Lung (tissue), 12 donors: ENCODE measurements around the gene DGKB. TPM values are rescaled to one million over a fixed set of nuclear protein-coding genes. Genes with fewer than 3 reads are reported as not detected.

Experiments used
- ATAC-seq: fragments of 200-7000 bp; cut with Tn5 transposase; one replicate; pipeline ENCODE4 v1.9.1; 2020; ENCODE audit warnings: moderate number of reproducible peaks; ENCODE audit not compliant: insufficient read depth, low FRiP score
- DNase-seq, 3 donors: peaks; one replicate each; pipeline ENCODE4 v3.0.0-alpha.2; 2013 to 2017
- H3K27ac ChIP-seq, 2 donors: one replicate each; pipeline ENCODE4 v1.5.1; 2013; ENCODE audit warnings: mild to moderate bottlenecking in 2 of 2, moderate library complexity in 2 of 2, control low read depth in 1 of 2, inconsistent platforms in 1 of 2, low read depth in 1 of 2, low read length in 1 of 2
- H3K27me3 ChIP-seq, 3 donors: one replicate each; pipeline ENCODE4 v1.5.1; 2013; ENCODE audit warnings: low read length in 2 of 3; ENCODE audit not compliant: control insufficient read depth in 3 of 3, insufficient read depth in 3 of 3
- H3K36me3 ChIP-seq, 4 donors: one replicate each; pipeline ENCODE4 v1.5.1; 2013; ENCODE audit warnings: low read length in 4 of 4, mild to moderate bottlenecking in 1 of 4, moderate library complexity in 1 of 4; ENCODE audit not compliant: control insufficient read depth in 4 of 4, insufficient read depth in 4 of 4
- H3K4me1 ChIP-seq, 5 donors: one replicate each; pipeline ENCODE4 v1.5.1; 2013; ENCODE audit warnings: low read length in 5 of 5, mild to moderate bottlenecking in 2 of 5, moderate library complexity in 1 of 5; ENCODE audit not compliant: control insufficient read depth in 5 of 5, insufficient read depth in 5 of 5
- H3K4me3 ChIP-seq: one replicate; pipeline ENCODE4 v1.5.1; 2013; ENCODE audit warnings: mild to moderate bottlenecking, control low read depth, moderate library complexity
- H3K9ac ChIP-seq, 2 donors: one replicate each; pipeline ENCODE4 v1.5.1; 2013; ENCODE audit warnings: low read length in 2 of 2, control low read depth in 1 of 2; ENCODE audit not compliant: insufficient read depth in 1 of 2
- H3K9me3 ChIP-seq, 4 donors: one replicate each; pipeline ENCODE4 v1.5.1; 2013; ENCODE audit warnings: low read length in 3 of 4, mild to moderate bottlenecking in 1 of 4, moderate library complexity in 1 of 4; ENCODE audit not compliant: control insufficient read depth in 4 of 4, insufficient read depth in 3 of 4
- CTCF ChIP-seq: IDR thresholded peaks from 2 replicates; pipeline ENCODE4 v1.5.1; 2012; ENCODE audit warnings: mild to moderate bottlenecking; ENCODE audit errors: control extremely low read depth, extremely low read depth
- WGBS, 2 donors: extraction: QIAGEN DNeasy Blood & Tissue Kit; methylation state at CpG; one replicate each; pipeline ENCODE4 v1.1.7; 2013; 5-methylcytosine and 5-hydroxymethylcytosine counted together
- polyA plus RNA-seq, 2 donors: library from polyadenylated mRNA; stranded (reverse); fragments of 200-250 nt; gene quantifications; one replicate each; pipeline ENCODE4 v1.2.1, GENCODE V29; 2013
- total RNA-seq, 2 donors: library from RNA; depleted of rRNA in 1 of 2; stranded (reverse); fragments of >200 nt in 1 of 2; gene quantifications; one replicate each; pipeline ENCODE4 v1.2.1, GENCODE V29; 2014 to 2021
- donor health status: control.
- donor health status: control.
- donor health status: Bipolar disorder and iron deficiency.
- donor health status: healthy.
- donor health status: DM: yes; HTN: yes; CAD: no.

The DGKB gene
- total and polyA plus RNA-seq, 4 donors, result under 0.01 to 0.57 (median 0.06) TPM; not detected in 1

- peaks cover 0 to 15% (median 3%) of the 10 kb centered on the region in 5 donors for H3K4me1 ChIP-seq
- H3K27me3 ChIP-seq, result peaks cover 0 to 24% (median 11%) of the 10 kb centered on the region in 3 donors
- TF ChIP-seq CTCF, result no peak
- H3K4me3 ChIP-seq, result no peak overlapping the region
- peaks cover 0 to 3% (median 0%) of the 10 kb centered on the region in 4 donors for H3K9me3 ChIP-seq
- H3K36me3 ChIP-seq, result no peaks in the 10 kb centered on the region
- 84 to 94% methylated on average over 4 of the region's 4 CpGs for WGBS, 2 donors
- ATAC-seq, result no peak
- no peak overlapping the region for H3K27ac ChIP-seq
- no peak overlapping the region for H3K9ac ChIP-seq
- no peak for DNase-seq
These were observed 2.5 kb downstream of the DGKB start for GRCh38 chr7:14900051-14900450.

- Histone ChIP-seq H3K27ac (no peak overlapping the region), H3K4me1 (peaks cover 0 to 15% (median 3%) of the 10 kb centered on the region in 5 donors), H3K4me3 (no peak overlapping the region), H3K9ac (no peak overlapping the region), H3K27me3 (peaks cover 0 to 20% (median 8%) of the 10 kb centered on the region in 3 donors), H3K36me3 (no peaks in the 10 kb centered on the region), H3K9me3 (peaks cover 0 to 3% (median 0%) of the 10 kb centered on the region in 4 donors)
- 56 to 82% methylated on average over 3 of the region's 3 CpGs for WGBS, 2 donors
- no peak for TF ChIP-seq CTCF
- DNase-seq, result peak in 2 of 3 donors; percentile 47 to 62
- ATAC-seq, result no peak
These were observed 3.5 kb downstream of the DGKB start for GRCh38 chr7:14899030-14899429.

GRCh38 chr7:14896461-14896860, 6.1 kb downstream of the DGKB start:
- Histone ChIP-seq H3K27ac (no peak overlapping the region), H3K36me3 (no peaks in the 10 kb centered on the region), H3K4me3 (no peak overlapping the region), H3K9ac (no peak overlapping the region), H3K9me3 (no peaks in the 10 kb centered on the region), H3K27me3 (no peaks in the 10 kb centered on the region), H3K4me1 (peaks cover 0 to 3% (median 0%) of the 10 kb centered on the region in 5 donors)
- ATAC-seq, result no peak
- DNase-seq, result no peak
- WGBS, 2 donors, result 89 to 93% methylated on average over 2 of the region's 2 CpGs
- no peak for TF ChIP-seq CTCF

GRCh38 chr7:14894826-14895225, 7.7 kb downstream of the DGKB start:
- no peak overlapping the region for H3K27ac ChIP-seq
- H3K4me3 ChIP-seq, result no peak overlapping the region
- DNase-seq (no peak), ATAC-seq (no peak)
- no peak overlapping the region for H3K9ac ChIP-seq
- no peaks in the 10 kb centered on the region for H3K9me3 ChIP-seq
- peaks cover 0 to 3% (median 0%) of the 10 kb centered on the region in 5 donors for H3K4me1 ChIP-seq
- H3K27me3 ChIP-seq, result no peaks in the 10 kb centered on the region
- TF ChIP-seq CTCF, result no peak
- no peaks in the 10 kb centered on the region for H3K36me3 ChIP-seq
